Pulmonary artery endothelial cell (primary cell): ENCODE data around the gene LTBP2. TPM values are rescaled to one million over a fixed set of nuclear protein-coding genes. Genes with fewer than 3 reads are reported as not detected.
A peak's percentile ranks its signal among the peaks of the same experiment; 100 is the strongest.

Experiments used
- DNase-seq: peaks from one replicate; pipeline ENCODE4 v3.0.0-alpha.2; 2011; ENCODE audit warnings: low read depth, low spot score
- total RNA-seq: library from RNA; depleted of rRNA; stranded (reverse); fragments of >200 nt; gene quantifications from 2 replicates; pipeline ENCODE4 v1.2.3, GENCODE V29; 2014

The LTBP2 gene
- total RNA-seq, 1 donor from 2014 or later: 232 TPM

- no peak for DNase-seq
These were observed 26.9 kb upstream of the LTBP2 start for GRCh38 chr14:74638966-74639365.

GRCh38 chr14:74638066-74638465 is 26.0 kb upstream of the LTBP2 start:
- DNase-seq: peak; percentile 41

DNA sequence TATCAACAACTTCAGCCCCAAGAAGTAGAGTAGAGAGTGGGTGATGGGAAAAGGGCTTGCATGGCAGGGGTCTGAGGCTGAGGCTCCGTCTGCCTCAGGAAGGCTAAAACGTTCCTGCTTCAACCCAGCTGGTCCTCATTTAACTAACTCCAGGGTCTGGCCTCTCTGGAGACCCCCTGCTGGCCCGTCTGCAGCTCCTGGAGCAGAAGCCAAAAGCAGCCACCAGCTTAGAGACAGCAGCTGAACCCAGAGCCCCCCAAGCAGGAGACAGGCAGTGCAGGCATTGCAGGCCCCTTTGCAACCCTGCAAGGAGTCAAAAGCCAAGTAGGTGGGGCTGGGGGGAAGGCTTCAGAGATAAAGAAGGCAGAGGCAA is 25.1 kb upstream of the LTBP2 start:
- no peak for DNase-seq

DNA sequence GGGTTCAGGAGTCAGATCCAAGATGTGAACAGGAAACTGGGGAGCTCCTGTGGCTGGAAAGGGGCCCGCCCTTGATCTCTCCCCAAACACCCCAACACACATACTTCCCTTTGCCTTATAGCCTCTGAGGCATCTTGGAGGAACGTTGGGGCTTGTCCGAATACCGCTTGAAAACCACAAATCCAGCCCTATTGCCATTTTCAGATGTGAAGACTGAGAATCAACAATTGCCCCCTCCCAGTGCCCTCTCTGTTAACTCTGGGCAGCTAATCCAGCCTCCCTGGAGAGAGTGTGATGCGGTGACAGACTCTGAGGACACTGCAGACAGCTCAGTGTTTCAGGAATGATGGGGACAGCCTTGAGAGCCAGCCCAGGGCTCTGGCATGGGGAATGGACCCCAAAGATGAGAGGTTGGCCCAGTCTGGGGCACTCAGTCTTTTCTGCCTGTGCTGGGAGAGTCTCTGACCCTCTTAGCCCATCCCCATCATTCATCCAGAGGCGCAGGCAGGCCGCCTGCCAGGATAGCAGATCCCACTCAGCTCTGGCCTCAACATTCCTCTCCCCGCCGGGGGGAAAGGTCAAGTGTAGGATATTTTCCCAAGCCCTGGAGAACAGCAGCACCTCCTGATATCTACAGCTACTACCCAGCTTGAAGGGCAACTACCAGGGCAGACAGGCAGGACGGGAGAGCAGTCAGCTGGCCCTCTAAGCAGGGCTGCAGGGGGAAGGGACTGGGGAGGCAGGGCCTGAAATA is 24.6 kb upstream of the LTBP2 start:
- DNase-seq: no peak

DNA sequence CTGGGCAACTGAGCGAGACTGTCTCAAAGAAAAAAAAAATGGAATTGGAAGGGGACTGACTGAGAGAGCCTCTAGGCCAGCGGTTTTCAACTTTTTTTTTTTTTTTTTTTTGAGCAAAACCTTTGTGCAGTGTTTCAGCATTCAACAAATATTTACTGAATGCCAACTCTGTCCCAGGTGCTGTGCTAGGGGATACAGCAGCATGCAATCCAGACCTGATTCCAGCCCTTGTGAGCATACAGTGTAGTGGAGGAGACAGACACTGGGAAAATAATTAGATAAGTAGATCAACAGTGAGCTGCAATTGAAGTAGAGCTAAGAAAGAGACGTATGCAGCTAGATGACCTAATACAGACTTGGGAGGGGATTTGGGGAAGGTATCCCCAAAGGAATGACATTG is 23.8 kb upstream of the LTBP2 start:
- no peak for DNase-seq

DNA sequence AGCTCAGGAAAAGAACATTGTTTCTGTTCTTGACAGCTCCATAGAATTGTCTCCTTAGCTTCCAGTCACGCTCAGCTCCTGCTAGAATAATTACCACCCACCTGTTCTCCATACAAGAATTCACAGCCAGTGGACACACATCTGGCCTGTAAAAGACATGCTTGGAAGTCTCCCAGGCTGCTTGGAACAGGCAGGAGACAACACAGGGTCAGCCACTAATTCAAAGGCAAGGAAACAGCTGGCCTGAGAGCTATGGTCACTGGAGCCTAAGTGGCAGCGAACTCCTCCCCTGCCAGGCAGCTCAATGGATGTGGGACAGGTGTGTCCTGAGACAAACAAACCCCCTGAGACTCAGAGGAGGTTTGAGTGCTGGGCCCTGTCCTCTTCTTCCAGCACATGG is 22.9 kb upstream of the LTBP2 start:
- DNase-seq: no peak

- DNase-seq: no peak
These were observed 22.4 kb upstream of the LTBP2 start for GRCh38 chr14:74634481-74634880.

DNA sequence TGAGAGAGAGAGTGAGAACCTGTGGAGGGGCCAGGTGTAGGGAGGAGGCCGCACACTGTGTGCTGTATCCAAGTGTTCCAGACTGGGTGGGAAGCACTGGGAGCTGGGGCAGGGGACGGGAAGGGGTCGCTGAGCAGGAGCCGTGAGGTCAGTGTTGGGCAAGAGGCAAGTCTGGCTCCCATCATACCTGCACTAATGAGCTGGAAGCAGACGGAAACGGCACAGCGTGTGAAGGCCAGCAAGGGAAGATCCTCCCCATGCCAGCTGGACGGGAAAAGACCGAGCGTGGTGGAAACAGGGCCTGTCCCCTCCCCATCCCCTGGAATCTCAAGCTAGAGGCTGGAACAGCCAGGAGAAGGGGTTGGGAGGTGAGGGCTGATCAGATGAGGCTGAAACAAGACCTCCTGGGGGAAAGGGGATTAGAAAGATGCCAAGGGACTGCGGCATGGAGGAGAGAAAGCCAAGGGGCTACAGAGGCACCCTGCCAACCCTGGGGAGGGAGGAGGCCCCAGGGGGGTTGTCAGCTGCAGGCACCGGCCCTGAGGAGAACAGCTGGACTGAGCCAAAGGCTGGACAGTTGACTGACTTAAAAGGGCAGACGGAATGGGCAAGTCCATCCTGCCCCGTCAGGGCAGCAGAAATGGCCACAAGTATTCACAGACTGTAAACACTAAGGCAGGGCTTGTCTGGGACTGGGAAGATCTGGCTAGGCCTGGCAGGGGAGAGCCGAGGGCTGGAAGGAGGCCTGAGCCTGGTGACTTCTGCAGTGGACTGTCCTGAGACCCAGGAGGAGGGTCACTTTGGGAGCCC is 19.0 kb upstream of the LTBP2 start:
- no peak for DNase-seq

GRCh38 chr14:74628418-74628817 is 16.4 kb upstream of the LTBP2 start:
- DNase-seq: no peak

DNA sequence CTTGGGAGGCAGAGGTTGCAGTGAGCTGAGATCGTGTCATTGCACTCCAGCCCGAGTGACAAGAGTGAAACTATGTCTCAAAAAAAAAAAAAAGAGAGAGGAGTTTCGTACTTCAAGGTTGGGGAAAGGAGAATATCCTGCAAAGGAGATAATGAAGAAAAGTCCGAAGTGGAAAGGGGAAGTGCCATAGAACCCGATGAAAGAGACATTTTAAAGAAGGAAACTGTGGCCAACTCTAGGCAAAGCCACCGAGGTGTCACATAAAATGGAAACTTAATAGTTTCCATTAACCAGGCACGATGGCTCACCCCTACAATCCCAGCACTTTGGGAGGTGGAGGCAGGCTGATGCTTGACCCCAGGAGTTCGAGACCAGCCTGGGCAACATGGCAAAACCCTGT is 15.0 kb upstream of the LTBP2 start:
- DNase-seq: no peak

- no peak for DNase-seq
These were observed 10.2 kb upstream of the LTBP2 start for GRCh38 chr14:74622257-74622656.

DNA sequence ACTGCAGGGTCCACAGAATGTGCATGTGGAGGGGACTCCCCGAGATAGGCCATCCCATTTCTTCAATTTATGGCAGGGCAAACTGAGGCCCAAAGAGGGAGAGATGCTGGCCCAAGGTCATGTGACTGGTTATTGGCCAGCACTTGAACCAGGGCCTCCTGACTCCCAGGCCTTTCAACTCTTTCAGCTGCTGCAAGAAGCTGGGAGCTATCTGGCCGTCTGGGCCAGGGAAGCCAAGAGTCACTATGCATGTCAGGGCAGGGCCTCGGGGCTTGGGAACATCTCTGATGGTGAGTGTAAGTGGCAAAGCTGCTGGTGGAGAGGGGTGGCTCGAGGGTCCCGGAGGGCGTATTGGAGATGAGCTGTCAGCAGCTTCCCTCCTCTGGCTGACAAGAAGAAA is 9.5 kb upstream of the LTBP2 start:
- no peak for DNase-seq

DNA sequence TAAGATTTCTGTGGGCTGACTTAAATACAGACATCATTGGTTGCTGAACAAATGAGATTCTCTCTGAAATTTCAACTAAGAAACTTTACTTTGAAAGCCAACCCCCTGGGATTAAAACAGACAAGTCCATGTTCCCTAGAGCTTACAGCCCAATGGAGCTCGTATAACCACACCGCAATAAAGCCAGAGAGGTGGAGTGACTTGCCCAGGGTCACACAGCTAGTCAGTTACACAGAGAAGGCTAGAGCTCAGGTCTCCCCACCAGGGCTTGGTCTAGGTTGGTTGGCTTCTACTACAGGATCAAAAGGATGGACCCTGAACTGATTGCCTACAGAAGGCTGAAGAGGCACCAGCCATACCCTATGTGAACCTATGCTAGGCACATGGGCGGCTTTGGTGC is 8.9 kb upstream of the LTBP2 start:
- DNase-seq: no peak

DNA sequence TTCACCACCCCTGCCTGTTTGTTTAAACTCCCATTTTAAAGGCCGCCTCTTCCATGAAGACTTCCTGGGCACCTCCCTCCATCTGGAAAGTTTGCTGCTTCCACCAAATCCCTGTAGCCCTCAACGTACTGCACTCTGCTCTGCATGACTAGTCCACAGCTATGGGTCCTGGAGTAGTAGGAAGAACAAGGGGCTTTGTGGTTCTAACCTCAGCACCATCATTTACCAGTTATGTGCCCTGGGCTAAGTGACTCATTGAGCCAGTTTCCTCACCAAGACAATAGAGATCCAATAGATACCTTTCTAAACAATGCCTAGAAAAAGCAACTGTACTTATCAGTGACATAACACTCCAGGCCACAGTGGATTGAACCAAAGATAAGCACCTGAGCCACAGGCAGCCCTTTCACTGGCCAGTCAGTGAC is 8.5 kb upstream of the LTBP2 start:
- peak; percentile 94 for DNase-seq

GRCh38 chr14:74619672-74620131 is 7.7 kb upstream of the LTBP2 start:
- peak; percentile 79 for DNase-seq

DNA sequence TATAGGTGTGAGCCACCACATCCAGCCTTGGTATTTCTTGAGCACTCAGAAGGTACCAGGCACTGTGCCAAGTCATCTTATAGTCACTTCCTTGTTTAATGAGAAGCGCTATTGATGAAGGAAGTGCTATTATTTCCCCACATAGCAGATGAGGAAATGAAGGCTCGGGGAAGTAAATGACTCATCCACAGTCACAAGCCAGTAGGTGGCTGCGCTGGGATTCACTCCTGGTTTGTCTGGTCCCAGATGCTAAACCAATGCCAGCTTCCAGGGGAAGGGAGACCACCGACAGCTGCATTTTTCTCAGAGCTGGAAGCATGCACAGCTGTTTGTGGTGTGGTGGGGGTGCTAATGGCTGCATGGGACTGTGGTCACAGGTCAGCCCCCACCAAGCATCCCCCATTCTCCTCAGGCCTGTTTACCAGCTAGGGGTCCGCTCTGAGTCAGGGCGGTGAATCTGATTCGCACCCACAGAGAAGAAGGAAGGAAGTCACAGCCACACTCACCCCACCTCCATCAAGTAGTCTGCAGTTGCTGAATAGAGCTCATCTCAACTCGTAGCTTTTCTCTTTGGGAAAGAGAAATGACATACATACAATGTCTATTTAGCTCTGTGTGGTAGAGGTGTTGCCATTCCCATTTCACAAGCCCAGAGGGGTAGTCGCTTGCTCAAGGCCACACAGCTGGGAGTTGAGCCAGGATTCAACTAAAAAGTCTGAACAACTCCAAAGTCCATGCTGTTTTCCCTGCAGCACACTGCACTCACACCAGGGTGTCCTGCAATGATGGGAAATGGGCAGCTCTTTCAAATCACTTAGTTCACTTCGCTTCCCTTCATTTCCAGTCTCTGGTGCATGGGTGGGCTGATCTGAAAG is 6.3 kb upstream of the LTBP2 start:
- DNase-seq: peak; percentile 58

- DNase-seq: no peak
These were observed 5.1 kb upstream of the LTBP2 start for GRCh38 chr14:74616996-74617700.

DNA sequence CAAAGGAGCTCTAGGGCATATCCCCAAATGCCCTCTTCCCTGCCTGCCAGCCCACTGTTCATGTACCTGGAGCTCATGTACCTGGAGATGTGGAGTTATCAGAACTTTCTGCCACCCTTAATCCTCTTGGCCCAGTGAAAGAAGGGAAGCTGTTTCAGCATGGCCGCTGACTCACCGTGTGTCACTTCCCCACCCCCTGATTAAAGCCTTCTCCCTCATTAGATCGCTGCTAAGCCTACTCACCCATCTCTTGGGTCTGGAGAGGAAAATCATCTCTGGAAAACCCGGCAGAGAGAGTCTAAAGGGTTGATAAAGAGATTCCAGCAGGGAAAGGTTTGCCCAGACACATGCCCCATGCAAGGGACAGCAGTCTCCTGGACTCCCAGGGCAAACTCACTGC is 4.5 kb upstream of the LTBP2 start:
- DNase-seq: peak; percentile 61

- no peak for DNase-seq
These were observed 3.7 kb upstream of the LTBP2 start for GRCh38 chr14:74615735-74616134.

DNA sequence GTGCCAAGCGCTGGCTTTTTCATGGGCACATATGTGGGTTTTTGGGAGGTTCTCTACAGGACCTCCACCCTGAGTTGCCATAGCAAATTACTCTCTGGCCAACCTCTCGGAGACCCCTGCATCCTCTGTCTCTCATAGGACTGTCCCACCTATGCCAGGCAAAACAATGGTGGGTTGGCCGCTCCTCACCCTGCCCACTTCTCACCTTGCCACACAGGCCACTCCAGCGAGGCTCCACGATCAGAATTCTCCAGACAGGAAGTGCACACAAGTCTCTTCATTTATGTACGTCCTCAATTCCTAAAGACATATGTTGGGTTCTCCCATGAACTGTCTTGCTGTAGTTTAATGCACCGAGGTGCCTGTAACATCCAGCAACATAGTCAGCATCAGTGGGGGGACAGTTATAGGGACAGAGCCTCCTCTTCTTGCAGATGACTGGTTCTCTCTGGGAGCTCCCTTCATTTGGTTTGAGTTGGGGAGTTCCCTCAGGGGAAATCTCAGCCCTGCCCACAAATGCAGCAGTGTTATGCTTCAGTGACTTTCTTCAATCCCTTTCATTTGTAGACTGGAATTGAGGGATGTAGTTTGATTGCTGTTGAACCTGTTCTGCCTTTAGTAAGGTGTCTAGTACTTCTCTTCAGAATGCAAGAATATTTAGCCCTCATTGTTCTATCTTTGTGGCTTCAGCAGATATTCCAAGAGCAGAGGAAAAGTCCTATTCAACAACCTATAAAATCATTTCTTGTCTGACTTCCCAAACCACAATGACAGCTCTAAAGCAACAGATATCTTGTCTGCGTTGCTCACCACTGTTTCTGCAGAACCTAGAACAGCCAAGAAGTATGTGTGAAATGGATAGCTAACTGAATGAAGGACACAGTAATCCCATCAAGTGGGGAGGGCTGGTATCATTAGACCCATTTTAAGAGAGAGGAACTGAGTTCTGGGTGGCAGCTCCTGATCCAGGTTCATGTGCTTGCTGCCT is 2.8 kb upstream of the LTBP2 start:
- DNase-seq: no peak
